ENCODE data around the gene SLC16A1.

The SLC16A1 gene

GRCh38 chr1:112882271-112882744 lies 73.7 kb downstream of the SLC16A1 start:
- DNase-seq (ENCODE audit: low read depth) = no peak

- DNase-seq (ENCODE audit: low read depth) = no peak
Measured at GRCh38 chr1:112881742-112882127, 74.3 kb downstream of the SLC16A1 start.

GRCh38 chr1:112879834-112880233 lies 76.2 kb downstream of the SLC16A1 start:
- no peak for DNase-seq (ENCODE audit: low read depth)

GRCh38 chr1:112878321-112878720 lies 77.7 kb downstream of the SLC16A1 start:
- no peak for DNase-seq (ENCODE audit: low read depth)

GRCh38 chr1:112877750-112878149 lies 78.2 kb downstream of the SLC16A1 start:
- DNase-seq (ENCODE audit: low read depth) = no peak

GRCh38 chr1:112876315-112876714 lies 79.7 kb downstream of the SLC16A1 start:
- no peak for DNase-seq (ENCODE audit: low read depth)

- no peak for DNase-seq (ENCODE audit: low read depth)
Measured at GRCh38 chr1:112872551-112872962, 83.4 kb downstream of the SLC16A1 start.

GRCh38 chr1:112870887-112871646 lies 84.9 kb downstream of the SLC16A1 start:
- DNase-seq (ENCODE audit: low read depth) = no peak

GRCh38 chr1:112869895-112870294 lies 86.1 kb downstream of the SLC16A1 start:
- no peak for DNase-seq (ENCODE audit: low read depth)

GRCh38 chr1:112868191-112868590 lies 87.8 kb downstream of the SLC16A1 start:
- DNase-seq (ENCODE audit: low read depth) = no peak

GRCh38 chr1:112866981-112867380 lies 89.0 kb downstream of the SLC16A1 start:
- DNase-seq (ENCODE audit: low read depth) = no peak

GRCh38 chr1:112866151-112866550 lies 89.8 kb downstream of the SLC16A1 start:
- DNase-seq (ENCODE audit: low read depth) = peak; percentile 36

GRCh38 chr1:112862753-112863426 lies 93.1 kb downstream of the SLC16A1 start:
- DNase-seq (ENCODE audit: low read depth) = no peak

All from HS-27A (cell line).